SU-DHL-6 (cell line): ENCODE results near the gene HNRNPU.

Source experiments
- H2AFZ ChIP-seq: fragments of 200-600 bp; sonication (generic); 2 replicates; pipeline ENCODE4 v1.6.1; 2014; ENCODE audit warnings: low read depth, mild to moderate bottlenecking, moderate library complexity, mixed read lengths, antibody characterized with exemption, low read length; ENCODE audit not compliant: severe bottlenecking
- H3F3A ChIP-seq: fragments of 200-600 bp; shearing (Covaris generic); 2 replicates; pipeline ENCODE4 v1.6.0; 2016; ENCODE audit warnings: antibody characterized with exemption, mild to moderate bottlenecking; ENCODE audit not compliant: insufficient read depth
- H3K27ac ChIP-seq: fragments of 200-600 bp; sonication (generic); 2 replicates; pipeline ENCODE4 v1.5.1; 2016; ENCODE audit warnings: low read depth, mild to moderate bottlenecking, low read length, moderate library complexity, mixed read lengths
- H3K27me3 ChIP-seq: fragments of 200-600 bp; sonication (generic), shearing (Covaris generic); 2 replicates; pipeline ENCODE4 v1.6.0; 2014; ENCODE audit warnings: mild to moderate bottlenecking, low read length
- H3K36me3 ChIP-seq: fragments of 200-600 bp; sonication (generic); 2 replicates; pipeline ENCODE4 v1.6.1; 2014; ENCODE audit warnings: mild to moderate bottlenecking, low read length, mixed read lengths
- H3K4me2 ChIP-seq: fragments of 300-600, 200-600 bp; shearing (Covaris generic), sonication (generic); 2 replicates; pipeline ENCODE4 v1.6.0; 2014; ENCODE audit warnings: low read length, low read depth, mild to moderate bottlenecking; ENCODE audit not compliant: poor library complexity, severe bottlenecking
- H3K4me3 ChIP-seq: fragments of 200-600 bp; sonication (generic); 2 replicates; pipeline ENCODE4 v1.5.1; 2014; ENCODE audit warnings: antibody characterized with exemption, low read length, mild to moderate bottlenecking, mixed read lengths; ENCODE audit not compliant: insufficient read depth, poor library complexity, severe bottlenecking
- H3K79me2 ChIP-seq: fragments of 200-600 bp; sonication (generic); 2 replicates; pipeline ENCODE4 v1.6.1; 2014; ENCODE audit warnings: mild to moderate bottlenecking, low read length, moderate library complexity; ENCODE audit not compliant: insufficient read depth
- H3K9ac ChIP-seq: fragments of 200-600 bp; sonication (generic); 2 replicates; pipeline ENCODE4 v1.7.0; 2014; ENCODE audit warnings: mild to moderate bottlenecking, low read length
- H3K9me2 ChIP-seq: fragments of 200-600 bp; sonication (generic); replicated peaks from 2 replicates; pipeline ENCODE4 v1.6.1; 2014; ENCODE audit warnings: low read length; ENCODE audit not compliant: insufficient read depth
- H3K9me3 ChIP-seq: fragments of 200-600 bp; sonication (generic); 2 replicates; pipeline ENCODE4 v1.6.1; 2014; ENCODE audit warnings: low read length, mixed read lengths; ENCODE audit not compliant: insufficient read depth
- H4K20me1 ChIP-seq: fragments of 200-600 bp; sonication (generic); 2 replicates; pipeline ENCODE4 v1.6.1; 2014; ENCODE audit warnings: low read depth, mild to moderate bottlenecking, antibody characterized with exemption, low read length, moderate library complexity, mixed read lengths
- EZH2phosphoT487 ChIP-seq: fragments of 200-600 bp; sonication (generic), shearing (Covaris generic); conservative IDR thresholded peaks from 2 replicates; pipeline ENCODE4 v1.6.1; 2018; ENCODE audit warnings: mild to moderate bottlenecking, antibody characterized with exemption, low read length, moderate library complexity, mixed read lengths
- TF ChIP-seq, protein P1 (sequence below): fragments of 200-600 bp; sonication (generic); IDR thresholded peaks from one replicate; pipeline ENCODE4 v1.5.1; 2017; ENCODE audit warnings: antibody characterized with exemption, mild to moderate bottlenecking, low read length, moderate library complexity; ENCODE audit not compliant: insufficient read depth, poor library complexity, severe bottlenecking

HNRNPU gene

DNA sequence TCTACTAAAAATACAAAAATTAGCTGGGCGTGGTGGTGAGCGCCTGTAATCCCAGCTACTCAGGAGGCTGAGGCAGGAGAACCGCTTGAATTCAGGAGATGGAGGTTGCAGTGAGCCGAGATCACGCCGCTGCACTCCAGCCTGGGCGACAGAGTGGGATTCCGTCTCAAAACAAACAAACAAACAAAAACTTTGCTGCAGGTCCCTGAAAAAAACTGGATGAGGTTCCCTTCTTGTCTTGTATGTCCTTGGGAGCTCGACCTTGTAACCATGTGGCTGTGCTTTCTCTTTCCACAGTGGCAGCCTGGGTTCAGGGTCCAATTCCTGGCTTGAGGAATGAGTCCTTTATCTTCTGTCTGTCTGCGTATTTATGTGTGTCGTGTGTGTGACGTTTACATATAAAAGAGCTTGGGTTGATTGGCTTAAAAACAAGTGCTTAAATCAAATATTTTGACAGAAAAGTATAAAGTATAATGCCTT lies 46.9 kb downstream of the HNRNPU start:
- Histone ChIP-seq H3K27ac (no peak overlapping the region), H3K9me3 (no peaks in the 10 kb centered on the region), H3K36me3 (no peaks in the 10 kb centered on the region), H3K27me3 (no peaks in the 10 kb centered on the region), H2AFZ (no peak overlapping the region), H4K20me1 (no peaks in the 10 kb centered on the region), H3K9me2 (no peaks in the 10 kb centered on the region), H3K4me3 (no peak overlapping the region), H3K9ac (no peak overlapping the region), H3K79me2 (no peaks in the 10 kb centered on the region), H3F3A (no peaks in the 10 kb centered on the region), H3K4me2 (no peak overlapping the region)
- TF ChIP-seq, protein P1, sequence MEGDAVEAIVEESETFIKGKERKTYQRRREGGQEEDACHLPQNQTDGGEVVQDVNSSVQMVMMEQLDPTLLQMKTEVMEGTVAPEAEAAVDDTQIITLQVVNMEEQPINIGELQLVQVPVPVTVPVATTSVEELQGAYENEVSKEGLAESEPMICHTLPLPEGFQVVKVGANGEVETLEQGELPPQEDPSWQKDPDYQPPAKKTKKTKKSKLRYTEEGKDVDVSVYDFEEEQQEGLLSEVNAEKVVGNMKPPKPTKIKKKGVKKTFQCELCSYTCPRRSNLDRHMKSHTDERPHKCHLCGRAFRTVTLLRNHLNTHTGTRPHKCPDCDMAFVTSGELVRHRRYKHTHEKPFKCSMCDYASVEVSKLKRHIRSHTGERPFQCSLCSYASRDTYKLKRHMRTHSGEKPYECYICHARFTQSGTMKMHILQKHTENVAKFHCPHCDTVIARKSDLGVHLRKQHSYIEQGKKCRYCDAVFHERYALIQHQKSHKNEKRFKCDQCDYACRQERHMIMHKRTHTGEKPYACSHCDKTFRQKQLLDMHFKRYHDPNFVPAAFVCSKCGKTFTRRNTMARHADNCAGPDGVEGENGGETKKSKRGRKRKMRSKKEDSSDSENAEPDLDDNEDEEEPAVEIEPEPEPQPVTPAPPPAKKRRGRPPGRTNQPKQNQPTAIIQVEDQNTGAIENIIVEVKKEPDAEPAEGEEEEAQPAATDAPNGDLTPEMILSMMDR, result no peak
- no peak for TF ChIP-seq EZH2phosphoT487

DNA sequence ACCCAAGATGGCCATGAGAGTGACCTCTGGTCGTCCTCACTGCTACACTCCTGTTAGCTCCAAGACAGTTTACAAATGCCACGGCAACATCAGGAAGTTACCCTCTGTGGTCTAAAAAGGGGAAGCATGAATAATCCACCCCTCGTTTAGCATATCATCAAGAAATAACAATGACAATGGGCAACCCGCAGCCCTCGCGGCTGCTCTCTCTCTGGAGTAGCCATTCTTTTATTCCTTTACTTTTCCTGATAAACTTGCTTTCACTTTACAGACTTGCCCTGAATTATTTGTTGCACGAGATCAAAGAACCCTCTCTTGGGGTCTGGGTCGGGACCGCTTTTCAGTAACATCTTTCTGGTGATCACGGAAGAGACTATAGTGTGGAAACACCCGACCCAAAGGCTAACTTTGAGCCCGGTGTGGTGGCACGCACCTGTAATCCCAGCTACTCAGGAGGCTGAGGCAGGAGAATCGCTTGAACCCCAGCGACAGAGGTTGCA lies 48.7 kb downstream of the HNRNPU start:
- Histone ChIP-seq H2AFZ (no peak overlapping the region), H3K4me3 (no peak overlapping the region), H3K36me3 (no peaks in the 10 kb centered on the region), H3K27ac (no peak overlapping the region), H3K4me2 (no peak overlapping the region), H4K20me1 (no peaks in the 10 kb centered on the region), H3K27me3 (no peaks in the 10 kb centered on the region), H3K9me2 (no peaks in the 10 kb centered on the region), H3F3A (no peaks in the 10 kb centered on the region), H3K79me2 (no peaks in the 10 kb centered on the region), H3K9ac (no peak overlapping the region), H3K9me3 (no peaks in the 10 kb centered on the region)
- no peak for TF ChIP-seq EZH2phosphoT487
- TF ChIP-seq, protein P1, result no peak

DNA sequence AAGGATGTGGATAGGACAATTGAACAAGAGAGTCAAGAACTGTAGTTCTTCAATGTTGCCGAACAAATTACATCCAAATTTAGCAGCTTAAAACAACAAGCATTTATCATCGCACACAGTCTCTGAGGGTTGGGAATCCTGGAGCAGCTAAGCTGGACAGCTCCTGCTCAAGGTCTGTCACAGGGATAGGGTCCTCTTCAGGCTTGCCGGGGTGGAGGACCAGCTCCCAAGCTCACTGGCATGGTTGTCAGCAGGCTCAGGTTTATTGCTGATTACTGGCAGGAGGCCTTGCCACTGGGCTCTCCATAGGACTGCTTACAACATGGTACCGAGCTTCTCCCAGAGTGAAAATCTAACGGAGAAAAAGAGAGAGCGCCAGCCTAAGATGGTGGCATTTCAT lies 51.0 kb downstream of the HNRNPU start:
- Histone ChIP-seq H3K4me2 (no peak overlapping the region), H3K79me2 (no peaks in the 10 kb centered on the region), H3K9me2 (no peaks in the 10 kb centered on the region), H3K9me3 (no peaks in the 10 kb centered on the region), H4K20me1 (no peaks in the 10 kb centered on the region), H3F3A (no peaks in the 10 kb centered on the region), H3K27me3 (no peaks in the 10 kb centered on the region), H3K27ac (no peak overlapping the region), H2AFZ (no peak overlapping the region), H3K36me3 (no peaks in the 10 kb centered on the region), H3K9ac (no peak overlapping the region), H3K4me3 (no peak overlapping the region)
- TF ChIP-seq, protein P1, result no peak
- no peak for TF ChIP-seq EZH2phosphoT487

DNA sequence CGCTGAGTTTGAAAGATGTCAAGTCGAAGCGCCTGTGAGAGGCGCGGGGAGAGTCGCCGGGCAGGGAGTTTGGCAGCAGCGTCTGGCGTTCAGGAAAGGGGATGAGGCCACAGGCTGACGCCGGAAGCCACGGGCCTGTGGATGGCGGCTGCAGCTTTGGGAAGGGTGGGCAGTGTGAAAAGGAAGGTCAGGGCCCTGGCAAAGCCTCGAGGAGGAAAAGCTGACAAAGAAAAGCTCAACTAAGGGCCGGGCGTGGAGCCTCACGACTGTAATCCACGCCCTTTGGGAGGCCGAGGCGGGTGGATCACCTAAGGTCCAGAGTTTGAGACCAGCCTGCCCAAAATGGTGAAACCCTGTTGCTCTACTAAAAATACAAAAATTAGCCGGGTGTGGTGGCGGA lies 54.1 kb downstream of the HNRNPU start:
- H3K36me3 ChIP-seq, result no peaks in the 10 kb centered on the region
- TF ChIP-seq EZH2phosphoT487, result no peak
- TF ChIP-seq, protein P1, result no peak
- H3K9me2 ChIP-seq, result no peaks in the 10 kb centered on the region
- no peaks in the 10 kb centered on the region for H3K79me2 ChIP-seq
- no peak overlapping the region for H3K9ac ChIP-seq
- H3K27ac ChIP-seq, result no peak overlapping the region
- H3F3A ChIP-seq, result no peaks in the 10 kb centered on the region
- no peaks in the 10 kb centered on the region for H3K27me3 ChIP-seq
- H2AFZ ChIP-seq, result no peak overlapping the region
- H4K20me1 ChIP-seq, result no peaks in the 10 kb centered on the region
- H3K4me2 ChIP-seq, result no peak overlapping the region
- H3K4me3 ChIP-seq, result no peak overlapping the region
- no peaks in the 10 kb centered on the region for H3K9me3 ChIP-seq
